ENCODE data around the gene CEP112. TPM values are rescaled to one million over a fixed set of nuclear protein-coding genes. Genes with fewer than 3 reads are reported as not detected.

The CEP112 gene
- 10 to 100 TPM in 2 of 3 donors, 1 to 10 TPM in 1; 7.6 to 20.1 (median 12.7) TPM for polyA plus RNA-seq

- peak within 1 kb of the TSS; percentile 49 for H3K27ac ChIP-seq (ENCODE audit: low read depth, low read length)
- 0 to 1% (median 0%) methylated on average over 75 to 83 of the region's 83 CpGs for WGBS, 3 donors
Measured at GRCh38 chr17:66191593-66192377, at the start of gene CEP112. Gene CEP112, minus strand, starts transcription at chr17:66192133.

DNA sequence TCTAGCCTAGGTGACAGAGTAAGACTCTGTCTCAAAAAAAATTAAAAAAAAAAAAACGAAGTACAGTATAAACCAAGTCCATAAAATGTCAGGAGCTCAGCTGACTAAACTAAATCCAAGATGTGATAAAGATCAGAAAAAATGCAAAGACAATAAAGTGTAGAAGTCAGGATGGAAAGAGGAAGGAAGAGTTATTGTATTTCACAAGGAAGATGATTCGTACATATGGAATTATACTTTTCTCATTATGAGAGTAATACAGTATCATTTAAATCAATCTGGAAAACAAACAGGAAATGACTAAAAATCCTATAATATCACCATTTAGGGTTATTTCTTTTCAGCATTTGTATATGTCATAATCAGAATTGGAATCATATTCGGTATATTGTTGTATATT lies 48.7 kb upstream of the CEP112 start:
- H3K27ac ChIP-seq (ENCODE audit: low read depth, low read length) = no peak overlapping the region
- WGBS, 3 donors = 51 to 71% (median 52%) methylated on average over 3 of the region's 3 CpGs

- WGBS, 3 donors = 90 to 93% (median 92%) methylated on average over 6 of the region's 6 CpGs
- no peak overlapping the region for H3K27ac ChIP-seq (ENCODE audit: low read depth, low read length)
Measured at GRCh38 chr17:66240013-66240412, 48.1 kb upstream of the CEP112 start.

DNA sequence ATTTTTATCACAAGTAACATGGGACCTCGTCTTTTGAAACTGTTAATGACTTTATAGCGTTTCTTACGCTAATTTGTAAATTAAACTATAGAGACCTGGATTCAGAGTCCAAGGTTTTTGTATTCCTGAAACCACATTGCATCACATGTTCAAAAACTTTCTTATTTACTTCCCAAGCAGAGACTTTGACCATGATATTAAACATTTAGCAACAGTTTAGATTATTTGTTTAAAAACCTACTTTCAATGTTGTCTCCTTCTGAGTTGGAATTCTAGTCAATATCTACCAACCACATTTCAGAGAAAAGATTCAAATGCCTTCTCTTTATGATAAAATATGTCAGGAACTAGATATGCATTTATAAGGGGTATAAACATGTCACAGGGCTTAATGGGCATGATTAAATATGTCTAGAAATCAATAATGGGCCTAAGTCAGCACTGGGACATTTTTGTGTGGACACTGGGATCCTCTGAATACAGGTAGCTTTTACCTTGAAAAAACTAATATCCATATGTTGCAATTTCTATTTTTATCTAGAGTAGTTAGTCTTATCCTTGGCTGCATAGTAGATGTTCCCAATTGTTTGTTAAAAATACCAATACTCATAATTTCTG lies 43.6 kb upstream of the CEP112 start:
- WGBS, 3 donors = 45 to 97% (median 96%) methylated on average over 3 of the region's 3 CpGs

DNA sequence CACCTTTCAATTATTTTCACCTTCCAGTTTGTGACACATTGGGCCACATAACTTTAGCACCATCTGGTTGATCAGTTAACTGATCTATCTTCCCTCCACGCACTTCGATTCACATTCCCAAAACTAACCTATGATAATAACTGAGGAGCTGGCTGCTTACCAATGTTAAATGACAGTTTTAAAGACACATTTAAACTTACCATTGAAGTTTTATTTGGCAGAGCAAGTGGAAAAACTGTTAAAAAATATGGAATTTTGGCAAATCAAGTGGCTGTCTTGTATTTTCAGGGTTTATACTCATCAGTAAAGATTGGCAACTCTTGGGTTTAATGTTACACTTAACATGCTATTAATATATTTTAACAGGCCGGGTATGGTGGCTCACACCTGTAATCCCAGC lies 42.7 kb upstream of the CEP112 start:
- no peak overlapping the region for H3K27ac ChIP-seq (ENCODE audit: low read depth, low read length)
- WGBS, 3 donors = 65 to 87% (median 84%) methylated on average over 3 of the region's 3 CpGs

More for the DNA sequence above, 43.6 kb upstream of the CEP112 start:
- no peak overlapping the region for H3K27ac ChIP-seq (ENCODE audit: low read depth, low read length)

DNA sequence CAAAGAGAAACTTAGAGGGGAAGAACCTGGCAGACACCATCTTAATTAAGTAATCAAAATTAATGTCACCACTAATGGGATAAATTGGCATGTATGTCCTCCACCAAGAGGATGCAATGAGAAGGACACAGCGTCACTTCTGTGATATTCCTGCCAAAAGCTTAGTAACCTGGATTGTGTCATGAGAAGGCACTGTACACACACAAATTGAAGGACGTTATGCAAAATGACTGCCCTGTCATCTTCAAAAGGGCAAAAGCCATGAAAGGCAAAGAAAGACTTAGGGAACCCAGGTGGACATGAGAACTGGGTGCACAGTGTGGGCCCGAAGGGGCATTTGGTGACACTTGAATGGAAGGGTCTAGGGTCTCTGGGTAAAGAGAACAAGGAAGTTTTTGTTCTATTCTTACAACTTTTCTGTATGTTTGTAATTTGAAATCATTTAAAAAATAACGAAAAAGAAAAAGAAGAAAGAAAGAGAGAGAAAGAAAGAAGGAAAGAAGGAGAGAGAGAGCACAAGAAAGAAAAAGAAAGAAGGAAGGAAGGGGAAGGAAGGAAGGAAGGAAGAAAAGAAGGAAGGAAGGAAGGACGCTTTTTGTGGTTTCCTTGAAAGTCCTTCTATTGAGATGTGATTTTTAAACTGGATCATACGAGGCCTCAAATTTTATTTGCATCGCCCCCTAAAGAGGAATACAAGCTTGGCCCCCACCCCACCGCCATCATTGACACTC lies 41.3 kb upstream of the CEP112 start:
- no peak overlapping the region for H3K27ac ChIP-seq (ENCODE audit: low read depth, low read length)
- 74 to 78% (median 75%) methylated on average over 8 of the region's 8 CpGs for WGBS, 3 donors

GRCh38 chr17:66230922-66231591 lies 39.1 kb upstream of the CEP112 start:
- 77 to 91% (median 84%) methylated on average over 4 of the region's 4 CpGs for WGBS, 3 donors
- no peak overlapping the region for H3K27ac ChIP-seq (ENCODE audit: low read depth, low read length)

DNA sequence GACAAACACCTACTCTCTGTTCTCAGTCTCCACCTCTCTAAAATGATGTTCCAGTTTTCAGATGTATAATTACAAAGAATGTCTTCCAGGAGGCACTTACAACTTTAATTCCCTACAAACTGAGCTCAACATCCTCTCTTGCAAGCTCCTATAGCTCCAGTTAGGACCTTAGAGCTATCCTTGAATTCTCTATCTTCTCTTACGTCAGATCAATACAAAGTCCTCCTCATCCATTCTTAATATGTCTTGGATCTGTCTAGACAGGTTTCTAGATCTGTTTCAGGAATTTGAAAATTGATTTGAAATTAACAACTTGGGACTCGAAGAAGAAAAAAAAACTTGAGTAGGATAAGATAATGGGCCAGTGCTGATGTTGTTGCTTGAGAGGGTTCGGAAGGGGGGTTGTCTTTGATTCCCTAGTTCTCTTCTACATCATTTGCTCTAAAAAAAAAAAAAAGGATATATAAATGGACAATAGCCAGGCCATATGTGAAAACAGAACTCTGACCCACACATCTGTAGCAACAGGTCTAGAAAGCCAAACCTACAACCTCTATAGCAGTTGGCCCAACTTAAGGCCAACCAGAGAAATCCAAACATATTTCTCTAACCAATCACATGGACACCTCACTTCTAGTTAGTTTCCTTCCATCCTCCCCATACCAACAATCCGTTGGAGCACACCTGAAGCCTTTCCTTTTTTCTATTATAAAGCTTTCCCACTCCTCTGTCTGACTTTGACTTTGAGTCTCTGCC lies 38.0 kb upstream of the CEP112 start:
- WGBS, 3 donors = 61 to 81% (median 76%) methylated on average over 4 of the region's 4 CpGs
- H3K27ac ChIP-seq (ENCODE audit: low read depth, low read length) = no peak overlapping the region

- H3K27ac ChIP-seq (ENCODE audit: low read depth, low read length) = no peak within 1 kb of the TSS
- WGBS, 3 donors = 56 to 89% (median 87%) methylated on average over 20 of the region's 20 CpGs
Measured at GRCh38 chr17:66228887-66229782, 37.2 kb upstream of the CEP112 start, which contains the start of gene APOH. Gene APOH, minus strand, starts transcription at chr17:66229415. Its CDS starts 36 bp downstream, at chr17:66229379.

- no peak overlapping the region for H3K27ac ChIP-seq (ENCODE audit: low read depth, low read length)
- WGBS, 3 donors = 90 to 93% (median 93%) methylated on average over 4 of the region's 4 CpGs
Measured at GRCh38 chr17:66227212-66228045, 35.5 kb upstream of the CEP112 start.

DNA sequence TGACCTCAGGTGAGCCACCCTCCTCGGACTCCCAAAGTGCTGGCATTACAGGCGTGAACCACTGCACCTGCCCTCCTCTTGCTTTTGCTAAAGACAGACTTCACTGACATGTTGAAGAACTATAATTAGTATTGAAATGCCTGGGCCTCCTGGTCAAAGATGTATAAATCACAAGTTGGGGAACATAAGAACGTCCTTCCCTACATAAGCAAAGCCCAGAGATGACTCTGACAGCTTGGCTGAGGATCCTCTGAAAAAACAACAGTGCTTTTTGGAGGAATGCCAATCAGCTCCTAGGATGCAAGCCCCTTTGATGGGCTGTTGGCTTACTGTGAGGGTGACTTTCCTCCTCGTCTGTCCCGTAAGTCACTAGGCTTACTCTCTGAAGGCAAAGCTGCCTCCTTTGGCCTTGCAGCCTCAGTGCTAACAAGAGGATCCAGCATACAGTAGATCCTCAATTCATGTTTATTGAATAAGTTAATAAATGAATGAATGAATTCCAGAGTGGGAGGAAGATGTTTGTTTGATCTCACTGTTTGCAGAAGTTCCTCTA lies 30.9 kb upstream of the CEP112 start:
- WGBS, 3 donors = 82 to 86% (median 83%) methylated on average over 5 of the region's 5 CpGs

GRCh38 chr17:66221755-66222530 lies 30.0 kb upstream of the CEP112 start:
- H3K27ac ChIP-seq (ENCODE audit: low read depth, low read length) = no peak overlapping the region
- WGBS, 3 donors = 88 to 91% (median 90%) methylated on average over 11 of the region's 11 CpGs

More for the DNA sequence above, 30.9 kb upstream of the CEP112 start:
- no peak overlapping the region for H3K27ac ChIP-seq (ENCODE audit: low read depth, low read length)

DNA sequence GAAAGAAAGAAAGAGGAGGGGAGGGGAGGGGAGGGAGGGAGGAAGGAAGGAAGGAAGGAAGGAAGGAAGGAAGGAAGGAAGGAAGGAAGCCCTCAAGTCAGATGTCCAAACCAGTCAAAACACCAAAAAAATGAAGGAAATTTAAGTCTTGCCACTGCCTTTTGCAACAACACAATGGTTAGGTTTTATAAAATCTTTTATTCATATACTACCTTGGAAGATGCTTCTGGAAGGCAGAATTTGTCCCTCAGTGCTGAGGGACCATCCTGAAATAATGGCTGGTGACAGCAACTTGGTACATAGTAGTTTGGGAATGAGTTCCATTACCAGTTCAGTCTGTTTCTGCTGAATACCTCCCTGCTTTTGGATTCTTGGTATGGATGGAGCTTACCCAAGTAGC lies 29.4 kb upstream of the CEP112 start:
- H3K27ac ChIP-seq (ENCODE audit: low read depth, low read length) = no peak overlapping the region

GRCh38 chr17:66220079-66220835 lies 28.3 kb upstream of the CEP112 start:
- 80 to 91% (median 88%) methylated on average over 8 of the region's 8 CpGs for WGBS, 3 donors
- no peak overlapping the region for H3K27ac ChIP-seq (ENCODE audit: low read depth, low read length)

- WGBS, 3 donors = 79 to 90% (median 86%) methylated on average over 3 of the region's 3 CpGs
- no peak overlapping the region for H3K27ac ChIP-seq (ENCODE audit: low read depth, low read length)
Measured at GRCh38 chr17:66215529-66215911, 23.6 kb upstream of the CEP112 start.

Measured in adipose tissue (tissue), 3 donors.